GM21786 (cell line): ENCODE data around the gene TMEM38A.
A peak's percentile ranks its signal among the peaks of the same experiment; 100 is the strongest.

Experiments used
- ATAC-seq: cut with Tn5 transposase; IDR thresholded peaks from one replicate; pipeline ENCODE4 v1.9.1; 2021; ENCODE audit not compliant: unreplicated experiment

The TMEM38A gene

GRCh38 chr19:16660763-16661479, at the start of gene TMEM38A:
Gene TMEM38A (plus strand): TSS chr19:16661139. CDS start chr19:16661218, 79 bp downstream.
- ATAC-seq, result no peak

GRCh38 chr19:16612636-16613035, 48.3 kb upstream of the TMEM38A start:
- ATAC-seq, result no peak

- ATAC-seq, result no peak
Measured at GRCh38 chr19:16613841-16614240, 47.1 kb upstream of the TMEM38A start.

GRCh38 chr19:16614941-16615340, 46.0 kb upstream of the TMEM38A start:
- no peak for ATAC-seq

- ATAC-seq, result no peak
Measured at GRCh38 chr19:16615808-16616207, 45.1 kb upstream of the TMEM38A start.

GRCh38 chr19:16618248-16618647, 42.7 kb upstream of the TMEM38A start:
- no peak for ATAC-seq

- no peak for ATAC-seq
Measured at GRCh38 chr19:16619457-16619856, 41.5 kb upstream of the TMEM38A start.

- no peak for ATAC-seq
Measured at GRCh38 chr19:16620018-16620417, 40.9 kb upstream of the TMEM38A start.

GRCh38 chr19:16620584-16620983, 40.4 kb upstream of the TMEM38A start:
- ATAC-seq, result no peak

GRCh38 chr19:16621165-16621800, 39.7 kb upstream of the TMEM38A start:
- ATAC-seq, result no peak

GRCh38 chr19:16623066-16623465, 37.9 kb upstream of the TMEM38A start:
- ATAC-seq, result no peak

- ATAC-seq, result no peak
Measured at GRCh38 chr19:16623576-16623975, 37.4 kb upstream of the TMEM38A start.

GRCh38 chr19:16624236-16624635, 36.7 kb upstream of the TMEM38A start:
- ATAC-seq, result no peak

GRCh38 chr19:16625163-16625958, 35.6 kb upstream of the TMEM38A start:
- no peak for ATAC-seq

GRCh38 chr19:16626796-16627192, 34.1 kb upstream of the TMEM38A start:
- no peak for ATAC-seq

- no peak for ATAC-seq
Measured at GRCh38 chr19:16627193-16627927, 33.6 kb upstream of the TMEM38A start.

GRCh38 chr19:16627928-16628182, 33.1 kb upstream of the TMEM38A start:
- ATAC-seq, result no peak

GRCh38 chr19:16628183-16628983, 32.6 kb upstream of the TMEM38A start, which contains the start of gene MED26:
Gene MED26 (minus strand): TSS chr19:16628204. CDS start chr19:16627943, 261 bp downstream.
- peak; percentile 71 for ATAC-seq

GRCh38 chr19:16628984-16629691, 31.8 kb upstream of the TMEM38A start:
- ATAC-seq, result no peak

- no peak for ATAC-seq
Measured at GRCh38 chr19:16631465-16631864, 29.5 kb upstream of the TMEM38A start.
